NCI-H2227 (cell line): ENCODE measurements around the gene GPHA2.

Experiments used
- DNase-seq: peaks from one replicate; lab custom pipeline; 2025; ENCODE audit not compliant: unreplicated experiment; lab: John Stamatoyannopoulos, UW

GPHA2 gene

DNA sequence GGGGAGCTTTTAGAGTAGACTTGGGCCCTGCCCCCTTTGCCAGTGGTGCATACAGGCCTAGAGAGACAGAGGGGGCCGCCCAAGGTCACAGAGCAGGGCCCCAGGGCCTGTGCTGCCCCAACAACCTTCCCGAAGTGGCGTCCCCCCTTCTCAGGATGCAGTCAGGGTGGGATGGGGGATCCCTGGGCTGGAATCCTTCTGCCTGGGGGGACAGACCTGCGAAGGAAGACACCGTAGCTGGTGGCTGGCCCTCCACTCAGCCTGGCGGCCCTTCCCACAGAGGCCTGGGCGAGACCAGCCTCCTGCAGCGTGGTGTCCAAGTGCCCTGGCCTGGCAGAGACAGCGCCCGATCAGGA lies 42.9 kb downstream of the GPHA2 start:
- DNase-seq: no peak

GRCh38 chr11:64892411-64892831 lies 43.3 kb downstream of the GPHA2 start:
- DNase-seq: no peak

DNA sequence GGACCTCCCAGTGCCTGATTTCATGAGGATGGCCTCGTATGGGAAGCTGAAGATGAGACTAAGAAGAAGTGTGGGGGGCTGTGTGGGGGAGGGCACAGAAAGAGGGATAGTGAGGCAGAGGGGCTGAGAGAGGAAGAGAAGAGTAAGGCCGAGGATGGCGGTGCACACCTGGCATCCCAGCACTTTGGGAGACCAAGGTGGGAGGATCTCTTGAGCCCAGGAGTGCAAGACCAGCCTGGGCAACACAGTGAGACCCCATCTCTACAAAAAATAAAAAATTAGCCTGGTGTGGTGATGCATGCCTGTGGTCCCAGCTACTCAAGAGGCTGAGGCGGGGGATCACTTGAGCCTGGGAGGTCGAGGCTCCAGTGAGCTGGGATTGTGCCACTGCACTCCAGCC lies 43.8 kb downstream of the GPHA2 start:
- DNase-seq: no peak

DNA sequence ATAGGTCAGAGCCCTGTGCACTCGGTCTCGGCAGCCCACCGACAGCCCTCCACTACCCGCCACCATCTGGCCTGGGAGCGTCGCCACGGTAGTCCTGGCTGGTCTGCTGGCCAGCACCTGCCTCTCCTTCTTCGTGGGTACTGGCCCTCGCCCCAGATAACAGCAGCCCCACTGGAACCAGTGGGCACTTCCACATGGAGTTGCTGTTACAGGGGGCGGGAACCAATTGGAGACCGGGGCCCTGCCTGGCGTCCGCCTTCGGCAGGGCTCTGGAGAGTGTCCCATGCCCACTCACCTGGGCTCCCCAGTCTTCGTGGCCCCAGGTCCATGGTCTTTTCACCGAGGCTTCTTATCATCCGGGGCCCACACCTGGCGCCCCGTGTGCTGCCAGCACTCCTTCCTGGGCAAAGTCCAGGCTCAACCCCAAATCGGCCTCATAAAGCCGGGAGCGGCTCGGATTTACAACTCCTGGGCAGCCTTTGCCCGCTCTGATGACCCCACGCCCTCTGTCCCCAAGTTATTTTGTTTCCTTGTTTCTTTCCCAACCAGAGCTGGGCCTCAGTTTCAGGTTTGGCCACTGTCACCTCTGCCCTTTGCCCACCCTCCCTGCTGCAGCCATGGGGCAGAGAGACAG lies 44.4 kb downstream of the GPHA2 start:
- no peak for DNase-seq

- no peak for DNase-seq
Observed at GRCh38 chr11:64890522-64890939, 45.2 kb downstream of the GPHA2 start.

DNA sequence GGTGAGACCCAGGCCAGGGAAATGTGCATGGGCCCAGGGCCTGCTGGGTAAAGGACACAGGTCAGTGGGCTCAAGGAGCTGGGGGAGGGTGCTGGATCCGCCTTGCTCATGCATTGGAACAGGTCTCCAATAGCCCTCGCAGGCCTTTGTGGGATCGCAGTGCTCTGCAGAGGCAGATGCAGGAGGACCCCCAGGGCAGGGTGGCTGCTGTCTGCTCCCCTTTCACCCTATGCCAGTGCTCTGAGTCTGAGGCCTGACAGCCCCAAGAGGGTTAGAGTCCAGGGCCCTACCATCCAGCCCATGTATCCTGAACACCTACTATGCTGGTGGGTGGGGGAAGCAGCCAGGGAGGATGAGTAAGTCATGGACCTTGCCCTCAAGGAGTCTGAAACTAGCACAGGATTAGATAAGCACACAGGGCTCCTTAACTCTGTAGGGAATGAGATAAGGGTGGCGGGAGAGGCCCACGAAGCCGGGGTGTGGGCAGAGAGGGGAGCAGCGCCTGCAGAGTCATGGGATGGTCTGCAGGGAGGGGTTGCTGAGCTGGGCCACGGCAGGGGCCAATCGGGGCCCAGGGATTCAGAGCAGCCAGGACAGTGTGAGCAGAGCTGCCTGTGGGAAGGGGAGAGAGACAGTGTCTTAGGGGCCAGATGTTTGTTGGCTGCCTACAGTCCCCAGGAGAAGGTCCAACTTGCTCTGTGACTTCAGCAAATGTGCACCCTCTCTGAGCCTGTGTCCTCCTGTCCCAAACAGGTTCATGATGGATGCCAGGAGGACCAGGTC lies 46.8 kb downstream of the GPHA2 start:
- no peak for DNase-seq

DNA sequence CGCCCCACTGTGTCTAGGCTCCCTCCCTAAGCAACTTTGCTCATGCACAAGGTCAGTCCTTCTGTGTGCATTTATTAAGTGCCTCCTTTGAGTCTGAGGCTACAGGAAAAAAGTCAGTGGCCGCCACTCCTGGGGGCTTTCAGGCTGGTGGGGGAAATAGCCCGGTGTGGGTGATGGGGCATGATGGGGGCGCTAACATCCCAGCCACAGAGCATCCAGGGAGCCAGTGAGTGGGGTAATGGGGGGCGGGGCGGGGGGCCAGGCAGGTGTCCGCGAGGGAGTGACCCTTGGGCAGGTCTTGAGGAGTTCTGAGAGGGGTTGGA lies 47.3 kb downstream of the GPHA2 start:
- DNase-seq: no peak

DNA sequence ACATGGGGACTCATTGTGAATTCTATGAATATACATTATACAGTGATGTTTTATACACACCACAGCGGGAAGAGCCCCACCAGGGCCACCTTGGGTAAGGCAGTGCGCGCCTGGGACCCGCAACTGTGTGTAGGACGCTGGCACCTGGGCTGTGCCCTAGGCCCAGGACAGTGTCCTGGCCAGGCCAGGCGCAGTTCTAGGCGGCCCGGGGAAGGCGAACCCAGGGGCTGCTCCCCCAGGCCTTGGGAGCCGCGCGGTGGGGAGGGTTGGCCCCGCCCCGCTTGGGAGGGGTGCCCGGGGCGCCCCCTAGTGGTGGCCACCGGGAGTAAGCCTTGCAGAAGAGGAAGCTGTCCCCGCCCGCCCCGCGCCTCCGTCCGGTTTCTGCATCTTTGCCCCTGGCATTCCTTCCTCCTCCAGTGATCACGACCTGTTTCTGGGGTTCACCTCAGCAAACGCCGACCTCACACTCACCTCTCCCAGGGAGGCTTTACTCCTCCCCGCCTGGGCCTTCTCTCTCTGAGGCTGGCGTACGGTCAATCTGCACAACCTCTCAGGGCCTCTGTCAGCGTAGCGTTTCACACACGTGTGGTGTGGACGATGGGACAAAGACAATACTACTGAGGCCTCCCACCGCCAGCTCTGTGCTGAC lies 47.8 kb downstream of the GPHA2 start:
- DNase-seq: no peak

GRCh38 chr11:64887234-64887756 lies 48.4 kb downstream of the GPHA2 start:
- no peak for DNase-seq

DNA sequence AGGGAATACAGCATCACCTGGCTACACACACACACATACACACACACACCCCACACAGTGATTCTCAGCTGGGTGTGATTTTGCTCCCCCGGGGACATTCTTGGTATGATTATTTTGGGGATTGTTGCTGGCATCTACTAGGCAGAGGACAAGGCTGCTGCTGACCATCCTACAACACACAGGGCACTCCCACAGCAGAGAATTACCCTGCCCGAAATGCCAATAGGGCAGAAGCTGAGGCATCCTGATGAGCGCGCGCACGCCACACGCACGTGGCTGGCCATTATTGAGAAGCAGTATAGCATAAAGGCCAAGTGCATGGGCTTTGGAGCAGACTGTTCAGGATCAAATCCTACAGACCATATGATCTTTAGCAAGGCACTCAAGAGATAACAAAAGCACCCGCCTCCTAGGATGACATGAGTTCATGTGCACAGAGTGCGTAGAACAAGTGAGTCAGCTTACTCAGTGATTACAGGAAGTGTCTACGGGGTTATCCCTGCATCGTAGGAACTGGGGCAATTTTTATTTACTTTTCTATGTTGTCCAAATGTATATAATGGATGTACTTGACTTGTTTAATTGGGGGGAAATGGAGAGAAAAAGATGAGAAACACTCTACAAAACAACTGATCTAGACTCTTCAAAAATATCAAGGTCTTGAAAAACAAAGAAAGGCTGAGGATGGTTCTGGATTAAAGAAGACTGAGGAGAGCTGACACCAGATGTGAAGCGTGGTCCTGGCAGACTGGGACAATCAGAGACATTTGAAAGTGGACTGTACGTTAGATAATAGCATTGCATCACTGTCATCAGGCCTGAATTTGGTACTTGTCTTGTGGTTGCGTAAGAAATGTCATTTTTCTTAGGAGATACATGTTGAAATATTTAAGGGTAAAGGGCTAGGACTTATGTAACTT lies 50.1 kb downstream of the GPHA2 start:
- DNase-seq: peak; percentile 26
